ENCODE measurements around the gene MAP3K14. TPM values are rescaled to one million over a fixed set of nuclear protein-coding genes. Genes with fewer than 3 reads are reported as not detected.

Gene MAP3K14
- total and polyA plus RNA-seq, 4 donors: 1.2 to 7.8 (median 4.2) TPM

- WGBS: 69% methylated on average over 7 of the region's 7 CpGs
- Histone ChIP-seq H3K4me3 (ENCODE audit: low read depth in 1 of 3, low read length in 3 of 3) (no peak overlapping the region), H3K27me3 (ENCODE audit: control insufficient read depth in 4 of 4, insufficient read depth in 4 of 4, low read length in 3 of 4) (no peaks in the 10 kb centered on the region), H3K27ac (ENCODE audit: low read depth in 1 of 2, low read length in 2 of 2) (no peak overlapping the region), H3K4me1 (ENCODE audit: control insufficient read depth in 4 of 4, insufficient read depth in 4 of 4, low read length in 3 of 4) (peaks cover 4 to 24% (median 11%) of the 10 kb centered on the region in 4 donors), H3K36me3 (ENCODE audit: control insufficient read depth in 4 of 4, insufficient read depth in 3 of 4, low read depth in 1 of 4, low read length in 3 of 4) (peaks cover 13 to 42% (median 24%) of the 10 kb centered on the region in 4 donors), H3K9ac (ENCODE audit: low read depth in 1 of 2, low read length in 2 of 2) (no peak overlapping the region), H3K9me3 (ENCODE audit: control insufficient read depth in 4 of 4, low read length in 3 of 4) (no peaks in the 10 kb centered on the region)
- DNase-seq (ENCODE audit: low spot score): no peak
- TF ChIP-seq RXRA (IDR thresholded peaks at IDR 0.05) (peak; percentile 21 to 51), RAD21 (IDR thresholded peaks at IDR 0.05) (no peak)
Observed at GRCh38 chr17:45263477-45263860, 53.4 kb downstream of the MAP3K14 start.

- no peaks in the 10 kb centered on the region for H3K27me3 ChIP-seq (ENCODE audit: control insufficient read depth in 4 of 4, insufficient read depth in 4 of 4, low read length in 3 of 4)
- H3K27ac ChIP-seq (ENCODE audit: low read depth in 1 of 2, low read length in 2 of 2): peak overlapping the region in 1 of 2 donors; percentile 47
- peaks cover 4 to 24% (median 11%) of the 10 kb centered on the region in 4 donors for H3K4me1 ChIP-seq (ENCODE audit: control insufficient read depth in 4 of 4, insufficient read depth in 4 of 4, low read length in 3 of 4)
- no peak for TF ChIP-seq NR2F2 (IDR thresholded peaks at IDR 0.05)
- no peak for TF ChIP-seq FOXA1 (IDR thresholded peaks at IDR 0.05)
- TF ChIP-seq JUND (IDR thresholded peaks at IDR 0.05): no peak
- H3K36me3 ChIP-seq (ENCODE audit: control insufficient read depth in 4 of 4, insufficient read depth in 3 of 4, low read depth in 1 of 4, low read length in 3 of 4): peaks cover 9 to 36% (median 19%) of the 10 kb centered on the region in 4 donors
- no peak overlapping the region for H3K9ac ChIP-seq (ENCODE audit: low read depth in 1 of 2, low read length in 2 of 2)
- peak overlapping the region in 1 of 3 donors; percentile 72 for H3K4me3 ChIP-seq (ENCODE audit: low read depth in 1 of 3, low read length in 3 of 3)
- WGBS: 68% methylated on average over 18 of the region's 18 CpGs
- DNase-seq (ENCODE audit: low spot score): no peak
- no peaks in the 10 kb centered on the region for H3K9me3 ChIP-seq (ENCODE audit: control insufficient read depth in 4 of 4, low read length in 3 of 4)
Observed at GRCh38 chr17:45262516-45263476, 54.0 kb downstream of the MAP3K14 start.

GRCh38 chr17:45261577-45262515 is 55.0 kb downstream of the MAP3K14 start, which contains the start of gene SPATA32:
TSS of gene SPATA32 (minus strand) at chr17:45262094. CDS start at chr17:45262016, 78 bp downstream.
- H3K27me3 ChIP-seq (ENCODE audit: control insufficient read depth in 4 of 4, insufficient read depth in 4 of 4, low read length in 3 of 4): no peaks in the 10 kb centered on the region
- 6% methylated on average over 68 of the region's 68 CpGs for WGBS
- H3K4me3 ChIP-seq (ENCODE audit: low read depth in 1 of 3, low read length in 3 of 3): peak within 1 kb of the TSS; percentile 57 to 72 (median 68)
- no peak within 1 kb of the TSS for H3K9ac ChIP-seq (ENCODE audit: low read depth in 1 of 2, low read length in 2 of 2)
- no peak for TF ChIP-seq RAD21 (IDR thresholded peaks at IDR 0.05)
- no peak for TF ChIP-seq CTCF (IDR thresholded peaks at IDR 0.05; ENCODE audit: low read depth, low read length, missing input control)
- no peak for TF ChIP-seq MAX (IDR thresholded peaks at IDR 0.05)
- no peak for TF ChIP-seq HNF4A (conservative IDR thresholded peaks at IDR 0.05)
- TF ChIP-seq REST (IDR thresholded peaks at IDR 0.05): no peak
- TF ChIP-seq NR2F2 (IDR thresholded peaks at IDR 0.05): no peak
- TF ChIP-seq HNF4G (IDR thresholded peaks at IDR 0.05): no peak
- TF ChIP-seq FOXA2 (IDR thresholded peaks at IDR 0.05): no peak
- no peak for TF ChIP-seq RXRA (IDR thresholded peaks at IDR 0.05)
- TF ChIP-seq ATF3 (IDR thresholded peaks at IDR 0.05): no peak
- TF ChIP-seq FOXA1 (IDR thresholded peaks at IDR 0.05): no peak
- TF ChIP-seq JUND (IDR thresholded peaks at IDR 0.05): no peak
- no peak for TF ChIP-seq GABPA (IDR thresholded peaks at IDR 0.05 in 1 of 2, conservative IDR thresholded peaks at IDR 0.05 in 1 of 2)
- TF ChIP-seq ZBTB33 (IDR thresholded peaks at IDR 0.05): no peak
- TF ChIP-seq YY1 (IDR thresholded peaks at IDR 0.05): no peak
- TF ChIP-seq EGR1 (IDR thresholded peaks at IDR 0.05; ENCODE audit: low read depth in 2 of 2): no peak
- no peak for TF ChIP-seq SP1 (IDR thresholded peaks at IDR 0.05)
- H3K4me1 ChIP-seq (ENCODE audit: control insufficient read depth in 4 of 4, insufficient read depth in 4 of 4, low read length in 3 of 4): peaks cover 4 to 24% (median 11%) of the 10 kb centered on the region in 4 donors
- H3K27ac ChIP-seq (ENCODE audit: low read depth in 1 of 2, low read length in 2 of 2): peak within 1 kb of the TSS; percentile 47 to 67
- no peaks in the 10 kb centered on the region for H3K9me3 ChIP-seq (ENCODE audit: control insufficient read depth in 4 of 4, low read length in 3 of 4)
- H3K36me3 ChIP-seq (ENCODE audit: control insufficient read depth in 4 of 4, insufficient read depth in 3 of 4, low read depth in 1 of 4, low read length in 3 of 4): peaks cover 2 to 27% (median 12%) of the 10 kb centered on the region in 4 donors
- peak; percentile 53 for DNase-seq (ENCODE audit: low spot score)

Data from liver (tissue), 9 donors.